ENCODE measurements around the gene ABCA10. TPM values are rescaled to one million over a fixed set of nuclear protein-coding genes. Genes with fewer than 3 reads are reported as not detected.

The ABCA10 gene
- polyA plus RNA-seq, 1 experiment: 0.31 TPM

GRCh38 chr17:69268543-69269014 is 40.0 kb upstream of the ABCA10 start:
- ChIA-PET POLR2A (no interaction called here), CTCF (interaction anchor here (0.6 to 1.0 kb wide), 2 partner anchors 246 to 258 kb away, joined by 3 to 4 read pairs; no protein-coding TSS in a partner anchor)
- no peaks in the 10 kb centered on the region for H3K27me3 ChIP-seq (ENCODE audit: control insufficient read depth, insufficient read depth, low read length)
- H3K36me3 ChIP-seq (ENCODE audit: control insufficient read depth, insufficient read depth, low read length): no peaks in the 10 kb centered on the region
- no peak overlapping the region for H3K4me3 ChIP-seq (ENCODE audit: low read depth, low read length)
- DNase-seq (ENCODE audit: low read depth): no peak
- TF ChIP-seq CTCF (IDR thresholded peaks at IDR 0.05; ENCODE audit: insufficient read depth, low read depth, low read length): no peak

GRCh38 chr17:69267219-69267618 is 38.6 kb upstream of the ABCA10 start:
- H3K36me3 ChIP-seq (ENCODE audit: control insufficient read depth, insufficient read depth, low read length): no peaks in the 10 kb centered on the region
- ChIA-PET POLR2A (no interaction called here), CTCF (no interaction called here)
- no peak for TF ChIP-seq CTCF (IDR thresholded peaks at IDR 0.05; ENCODE audit: insufficient read depth, low read depth, low read length)
- H3K4me3 ChIP-seq (ENCODE audit: low read depth, low read length): no peak overlapping the region
- no peak for DNase-seq (ENCODE audit: low read depth)
- no peaks in the 10 kb centered on the region for H3K27me3 ChIP-seq (ENCODE audit: control insufficient read depth, insufficient read depth, low read length)

GRCh38 chr17:69265873-69266272 is 37.2 kb upstream of the ABCA10 start:
- ChIA-PET POLR2A (no interaction called here), CTCF (no interaction called here)
- no peak for DNase-seq (ENCODE audit: low read depth)

GRCh38 chr17:69254187-69254586 is 25.6 kb upstream of the ABCA10 start:
- DNase-seq (ENCODE audit: low read depth): no peak
- ChIA-PET POLR2A (no interaction called here), CTCF (interaction anchor here (1.9 kb wide), 1 partner anchor 477 kb away, joined by 4 read pairs; no protein-coding TSS in a partner anchor)
- H3K36me3 ChIP-seq (ENCODE audit: control insufficient read depth, insufficient read depth, low read length): no peaks in the 10 kb centered on the region
- H3K27me3 ChIP-seq (ENCODE audit: control insufficient read depth, insufficient read depth, low read length): no peaks in the 10 kb centered on the region
- no peak overlapping the region for H3K4me3 ChIP-seq (ENCODE audit: low read depth, low read length)
- TF ChIP-seq CTCF (IDR thresholded peaks at IDR 0.05; ENCODE audit: insufficient read depth, low read depth, low read length): no peak

More at GRCh38 chr17:69265873-69266272, 37.2 kb upstream of the ABCA10 start:
- Histone ChIP-seq H3K4me3 (ENCODE audit: low read depth, low read length) (no peak overlapping the region), H3K36me3 (ENCODE audit: control insufficient read depth, insufficient read depth, low read length) (no peaks in the 10 kb centered on the region), H3K27me3 (ENCODE audit: control insufficient read depth, insufficient read depth, low read length) (no peaks in the 10 kb centered on the region)
- no peak for TF ChIP-seq CTCF (IDR thresholded peaks at IDR 0.05; ENCODE audit: insufficient read depth, low read depth, low read length)

- POLR2A ChIA-PET: no interaction called here
- no peak for DNase-seq (ENCODE audit: low read depth)
- CTCF ChIA-PET: interaction anchor here (0.6 to 1.7 kb wide), 3 partner anchors 456 to 474 kb away, joined by 3 to 4 read pairs (median 3); no protein-coding TSS in a partner anchor
- H3K27me3 ChIP-seq (ENCODE audit: control insufficient read depth, insufficient read depth, low read length): no peaks in the 10 kb centered on the region
- H3K4me3 ChIP-seq (ENCODE audit: low read depth, low read length): no peak overlapping the region
- no peak for TF ChIP-seq CTCF (IDR thresholded peaks at IDR 0.05; ENCODE audit: insufficient read depth, low read depth, low read length)
- H3K36me3 ChIP-seq (ENCODE audit: control insufficient read depth, insufficient read depth, low read length): no peaks in the 10 kb centered on the region
Observed at GRCh38 chr17:69250641-69251040, 22.0 kb upstream of the ABCA10 start.
